ENCODE data around the gene CCN2.

CCN2 gene

DNA sequence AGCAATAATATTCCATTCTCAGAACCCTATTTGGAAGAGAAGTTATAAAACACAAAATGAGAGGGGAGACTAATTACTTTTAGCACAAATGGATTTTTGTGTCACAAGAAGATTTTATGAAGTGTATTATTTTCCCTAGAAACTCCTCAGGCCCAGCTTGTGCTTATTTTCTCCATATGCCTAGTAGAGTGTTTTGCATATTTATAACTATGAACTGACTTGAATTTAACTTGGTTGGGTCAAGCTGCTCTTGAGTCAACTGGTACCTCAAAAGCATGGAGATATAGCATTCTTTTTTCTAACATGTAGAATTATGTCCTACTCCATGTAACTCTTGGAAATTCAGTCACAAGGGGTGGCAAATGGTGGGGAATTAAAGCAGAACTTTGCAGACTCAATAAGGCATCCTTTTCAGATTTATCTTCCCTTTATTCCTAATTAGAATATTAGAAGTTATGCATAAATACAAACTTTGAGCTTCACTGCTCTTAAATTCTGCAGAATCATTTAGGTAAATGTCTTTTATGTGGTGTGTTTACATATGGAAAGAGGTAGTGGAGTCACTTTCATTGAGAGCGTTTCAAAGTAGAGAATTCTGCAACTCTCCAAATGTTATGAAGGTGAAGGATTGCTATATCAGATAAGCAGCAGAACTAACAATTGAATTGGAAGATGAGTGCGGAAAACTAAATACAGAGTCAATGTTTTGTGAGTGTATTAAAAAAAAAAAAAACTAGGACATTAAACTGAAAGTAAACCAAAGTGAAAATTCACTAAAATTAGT lies 19.1 kb upstream of the CCN2 start:
- DNase-seq = no peak
- in situ Hi-C loops (cut with HindIII; ENCODE audit: low pct_ligation_motif_present, low pct_unique_long_range_greater_than_20kb, low sequenced_read_pairs) = no loop called here

DNA sequence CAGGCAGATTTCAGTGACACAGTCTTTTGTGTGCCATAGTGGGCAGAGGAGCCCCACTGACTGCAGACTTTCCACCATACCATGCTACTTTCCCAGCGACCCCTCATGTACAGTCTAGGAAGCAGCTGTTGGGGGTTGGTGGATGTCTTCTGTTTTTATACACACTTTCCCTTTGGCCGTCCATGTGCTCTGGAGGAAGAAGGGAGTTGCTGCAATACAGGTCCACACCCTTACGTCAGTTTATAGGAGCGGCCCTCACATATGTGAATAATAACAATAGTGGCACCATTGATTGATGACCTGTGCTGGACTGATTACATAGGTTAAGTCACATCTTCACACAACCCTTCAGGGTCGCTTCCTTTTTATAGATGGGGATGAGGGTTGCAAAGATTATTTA lies 17.5 kb upstream of the CCN2 start:
- in situ Hi-C loops (cut with HindIII; ENCODE audit: low pct_ligation_motif_present, low pct_unique_long_range_greater_than_20kb, low sequenced_read_pairs) = no loop called here
- no peak for DNase-seq

- no peak for DNase-seq
- in situ Hi-C loops (cut with HindIII; ENCODE audit: low pct_ligation_motif_present, low pct_unique_long_range_greater_than_20kb, low sequenced_read_pairs) = no loop called here
These were observed 16.8 kb upstream of the CCN2 start for GRCh38 chr6:131967948-131968347.

DNA sequence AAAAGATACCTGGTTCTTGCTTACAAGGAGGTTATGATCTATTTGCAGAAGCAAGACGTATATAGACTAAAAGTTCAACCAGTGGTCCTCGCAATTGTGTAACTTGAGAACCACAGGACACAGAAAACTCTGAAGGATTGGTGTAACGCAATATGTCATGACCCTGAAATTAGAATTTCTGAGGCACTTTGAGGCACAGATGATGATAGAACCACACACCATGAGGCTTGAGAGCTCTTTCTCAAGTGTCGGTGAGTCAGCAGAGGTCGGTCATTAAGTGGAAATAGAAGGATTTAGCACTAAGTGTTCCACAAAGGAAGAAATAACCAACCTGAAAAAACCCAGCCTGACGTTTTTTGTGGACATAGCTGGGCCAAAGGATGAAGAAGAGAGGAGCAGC lies 15.3 kb upstream of the CCN2 start:
- DNase-seq = no peak
- in situ Hi-C loops (cut with HindIII; ENCODE audit: low pct_ligation_motif_present, low pct_unique_long_range_greater_than_20kb, low sequenced_read_pairs) = no loop called here

DNA sequence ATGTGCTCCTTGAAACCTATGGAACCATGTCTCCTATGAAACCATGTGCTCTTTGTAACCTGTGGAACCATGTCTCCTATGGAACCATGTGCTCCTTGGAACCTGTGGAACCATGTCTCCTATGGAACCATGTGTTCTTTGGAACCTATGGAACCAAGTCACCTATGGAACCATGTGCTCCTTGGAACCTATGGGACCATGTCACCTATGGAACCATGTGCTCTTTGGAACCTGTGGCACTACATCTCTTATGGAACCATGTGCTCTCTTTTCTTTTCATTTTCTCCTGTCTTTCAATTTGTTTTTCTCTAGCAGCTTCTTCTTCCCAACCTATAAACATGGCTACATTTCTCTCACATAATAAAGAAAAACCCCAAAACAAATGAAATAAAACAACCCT lies 11.9 kb upstream of the CCN2 start:
- in situ Hi-C loops (cut with HindIII; ENCODE audit: low pct_ligation_motif_present, low pct_unique_long_range_greater_than_20kb, low sequenced_read_pairs) = no loop called here
- no peak for DNase-seq

GRCh38 chr6:131960371-131961133 lies 9.4 kb upstream of the CCN2 start:
- in situ Hi-C loops (cut with HindIII; ENCODE audit: low pct_ligation_motif_present, low pct_unique_long_range_greater_than_20kb, low sequenced_read_pairs) = no loop called here
- DNase-seq = peak; percentile 19

DNA sequence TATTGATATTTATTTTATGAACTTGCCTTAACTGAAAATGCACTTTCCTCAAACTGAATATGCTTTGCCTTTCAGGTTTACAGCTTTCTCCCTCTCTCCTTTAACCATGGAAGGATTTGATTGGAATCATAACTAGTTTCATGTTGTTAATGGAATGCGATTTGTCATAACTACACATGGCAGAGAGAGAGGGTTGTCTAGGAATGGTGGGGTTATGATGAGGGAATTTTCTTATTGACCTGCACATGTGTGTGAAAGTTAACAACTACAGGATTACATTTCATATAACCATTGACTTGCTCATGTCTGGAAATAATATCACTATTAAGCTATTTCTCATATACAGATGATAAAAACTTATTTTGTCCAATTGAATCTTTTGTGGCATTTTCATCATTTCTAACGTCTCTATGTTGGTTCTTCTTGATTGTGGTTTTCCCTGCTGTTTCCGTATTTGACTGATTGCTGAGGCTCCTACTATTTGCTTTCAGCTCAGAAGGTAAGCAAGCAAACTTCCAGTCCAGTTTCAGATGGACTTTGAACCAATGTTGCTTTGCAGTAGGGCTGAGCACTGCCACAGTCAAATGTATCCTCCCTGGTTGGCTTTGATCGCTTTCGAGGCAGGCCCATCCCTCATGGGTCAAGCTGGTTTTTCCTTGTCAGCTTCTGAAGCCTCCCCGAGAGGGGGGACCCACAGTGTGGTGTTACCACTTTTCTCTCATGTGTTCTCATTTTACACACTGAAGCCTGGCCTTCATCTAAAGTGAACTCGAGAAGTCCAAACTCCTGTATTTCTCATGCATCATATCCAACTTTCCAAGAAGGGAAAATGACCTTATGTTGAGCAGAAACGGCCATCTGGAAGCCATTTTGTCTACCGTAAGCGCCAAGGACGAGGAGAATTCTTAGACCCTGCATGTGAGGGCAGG lies 7.6 kb upstream of the CCN2 start:
- in situ Hi-C loops (cut with HindIII; ENCODE audit: low pct_ligation_motif_present, low pct_unique_long_range_greater_than_20kb, low sequenced_read_pairs) = no loop called here
- no peak for DNase-seq

GRCh38 chr6:131958095-131958494 lies 6.9 kb upstream of the CCN2 start:
- in situ Hi-C loops (cut with HindIII; ENCODE audit: low pct_ligation_motif_present, low pct_unique_long_range_greater_than_20kb, low sequenced_read_pairs) = no loop called here
- no peak for DNase-seq

- in situ Hi-C loops (cut with HindIII; ENCODE audit: low pct_ligation_motif_present, low pct_unique_long_range_greater_than_20kb, low sequenced_read_pairs) = no loop called here
- DNase-seq = no peak
These were observed 4.7 kb upstream of the CCN2 start for GRCh38 chr6:131955876-131956275.

DNA sequence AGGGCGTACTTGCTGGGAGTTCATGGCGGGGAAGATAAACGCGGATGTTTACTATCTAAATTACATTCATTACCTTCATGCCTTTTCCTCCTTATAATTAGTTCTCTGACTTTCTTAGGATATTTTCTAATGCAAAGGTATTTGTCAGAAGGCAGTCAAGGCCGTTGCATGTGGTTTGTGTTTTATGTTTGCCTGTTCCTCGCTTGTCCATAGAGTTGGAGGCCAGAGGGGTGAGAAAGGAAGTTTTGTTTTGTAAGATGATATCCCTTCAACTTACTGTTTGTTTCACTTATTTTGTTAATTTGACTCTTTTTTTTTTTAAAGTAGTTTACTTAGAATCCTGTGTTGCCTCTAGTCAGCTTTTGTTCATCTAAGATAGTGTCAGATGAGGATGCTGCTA lies 4.0 kb upstream of the CCN2 start:
- DNase-seq = no peak
- in situ Hi-C loops (cut with HindIII; ENCODE audit: low pct_ligation_motif_present, low pct_unique_long_range_greater_than_20kb, low sequenced_read_pairs) = no loop called here

DNA sequence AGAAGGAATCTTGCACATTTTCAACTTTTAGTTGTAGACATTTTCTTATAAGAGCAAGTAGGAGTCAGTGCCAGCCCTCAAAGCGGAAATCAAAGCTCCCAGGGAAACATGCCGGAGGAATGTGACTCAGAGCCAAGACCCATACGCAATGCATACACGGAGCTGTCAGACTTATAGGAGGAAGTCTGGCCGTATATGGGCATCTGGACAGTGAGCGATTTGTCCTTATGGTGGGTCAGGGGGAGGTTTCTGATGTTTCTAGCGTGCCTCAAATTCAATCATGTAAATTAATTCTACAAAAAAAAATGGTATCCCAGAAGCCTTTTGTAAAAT lies 3.6 kb upstream of the CCN2 start:
- in situ Hi-C loops (cut with HindIII; ENCODE audit: low pct_ligation_motif_present, low pct_unique_long_range_greater_than_20kb, low sequenced_read_pairs) = no loop called here
- no peak for DNase-seq

DNA sequence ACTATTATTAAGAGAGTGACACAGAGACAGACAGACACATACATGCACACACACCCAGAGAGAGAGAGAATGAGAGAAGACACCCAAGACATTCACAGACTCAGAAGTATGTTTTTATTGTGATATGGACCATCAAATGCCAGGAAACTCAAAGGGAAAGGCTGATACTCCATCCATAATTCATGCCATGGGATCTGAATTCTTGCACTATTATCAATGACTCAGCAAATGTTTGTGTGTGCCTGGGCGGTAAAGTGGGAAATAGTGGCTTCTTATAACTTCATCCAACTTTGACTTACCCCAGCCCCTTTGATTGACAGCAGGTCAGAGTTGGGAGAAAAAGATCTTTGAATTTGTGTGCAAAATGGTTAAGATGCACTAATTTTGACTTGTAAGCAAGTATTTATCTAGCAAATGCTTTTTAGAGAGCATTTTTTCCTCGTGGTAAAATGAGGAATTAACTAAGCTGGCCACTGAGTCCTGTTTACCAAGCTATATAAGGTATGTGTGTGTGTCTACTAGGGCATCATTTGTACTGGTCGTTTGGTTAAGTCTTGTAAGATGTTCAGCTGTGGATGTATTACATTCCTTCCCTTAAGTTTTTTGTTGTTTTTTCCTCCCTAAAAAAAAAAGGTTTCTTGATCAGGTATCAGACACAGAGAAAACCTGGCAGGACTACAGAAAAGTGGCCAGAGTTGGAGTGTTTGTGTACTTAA lies 3.0 kb upstream of the CCN2 start:
- DNase-seq = peak; percentile 10
- in situ Hi-C loops (cut with HindIII; ENCODE audit: low pct_ligation_motif_present, low pct_unique_long_range_greater_than_20kb, low sequenced_read_pairs) = no loop called here

GRCh38 chr6:131952886-131953509 lies 1.8 kb upstream of the CCN2 start:
- in situ Hi-C loops (cut with HindIII; ENCODE audit: low pct_ligation_motif_present, low pct_unique_long_range_greater_than_20kb, low sequenced_read_pairs) = no loop called here
- DNase-seq = no peak

GRCh38 chr6:131951576-131952230 lies 531 bp upstream of the CCN2 start:
- in situ Hi-C loops (cut with HindIII; ENCODE audit: low pct_ligation_motif_present, low pct_unique_long_range_greater_than_20kb, low sequenced_read_pairs) = no loop called here
- no peak for DNase-seq

DNA sequence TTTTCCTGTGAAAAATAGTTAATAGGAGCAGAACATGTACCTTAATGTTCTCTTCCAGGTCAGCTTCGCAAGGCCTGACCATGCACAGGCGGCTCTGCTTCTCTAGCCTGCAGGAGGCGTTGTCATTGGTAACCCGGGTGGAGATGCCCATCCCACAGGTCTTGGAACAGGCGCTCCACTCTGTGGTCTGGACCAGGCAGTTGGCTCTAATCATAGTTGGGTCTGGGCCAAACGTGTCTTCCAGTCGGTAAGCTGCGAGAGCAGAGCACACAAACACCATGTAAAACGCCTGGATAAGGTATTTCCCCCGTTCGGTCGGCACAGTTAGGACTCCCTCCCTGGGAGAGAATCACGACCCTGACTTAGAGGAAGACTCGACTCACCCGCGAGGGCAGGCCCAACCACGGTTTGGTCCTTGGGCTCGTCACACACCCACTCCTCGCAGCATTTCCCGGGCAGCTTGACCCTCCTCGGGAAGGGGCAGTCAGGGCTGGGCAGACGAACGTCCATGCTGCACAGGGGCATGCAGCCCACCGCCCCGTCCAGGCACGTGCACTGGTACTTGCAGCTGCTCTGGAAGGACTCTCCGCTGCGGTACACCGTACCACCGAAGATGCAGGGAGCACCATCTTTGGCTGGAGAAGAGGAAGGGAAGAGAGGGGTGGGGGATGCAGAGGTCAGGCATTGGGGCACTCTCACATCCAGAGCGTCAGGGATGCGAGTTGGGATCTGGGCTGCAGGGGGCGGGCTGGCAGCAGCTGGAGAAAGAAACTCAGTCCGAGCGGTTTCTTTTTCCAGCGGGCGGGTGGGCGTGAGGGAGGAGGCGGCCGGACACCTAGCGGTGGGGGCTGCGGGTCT lies 1.0 kb downstream of the CCN2 start:
- peak; percentile 81 for DNase-seq
- in situ Hi-C loops (cut with HindIII; ENCODE audit: low pct_ligation_motif_present, low pct_unique_long_range_greater_than_20kb, low sequenced_read_pairs) = no loop called here

- DNase-seq = no peak
- in situ Hi-C loops (cut with HindIII; ENCODE audit: low pct_ligation_motif_present, low pct_unique_long_range_greater_than_20kb, low sequenced_read_pairs) = no loop called here
These were observed 1.6 kb downstream of the CCN2 start for GRCh38 chr6:131949620-131949908.
